ENCODE results near the gene TMEM109.

The TMEM109 gene

DNA sequence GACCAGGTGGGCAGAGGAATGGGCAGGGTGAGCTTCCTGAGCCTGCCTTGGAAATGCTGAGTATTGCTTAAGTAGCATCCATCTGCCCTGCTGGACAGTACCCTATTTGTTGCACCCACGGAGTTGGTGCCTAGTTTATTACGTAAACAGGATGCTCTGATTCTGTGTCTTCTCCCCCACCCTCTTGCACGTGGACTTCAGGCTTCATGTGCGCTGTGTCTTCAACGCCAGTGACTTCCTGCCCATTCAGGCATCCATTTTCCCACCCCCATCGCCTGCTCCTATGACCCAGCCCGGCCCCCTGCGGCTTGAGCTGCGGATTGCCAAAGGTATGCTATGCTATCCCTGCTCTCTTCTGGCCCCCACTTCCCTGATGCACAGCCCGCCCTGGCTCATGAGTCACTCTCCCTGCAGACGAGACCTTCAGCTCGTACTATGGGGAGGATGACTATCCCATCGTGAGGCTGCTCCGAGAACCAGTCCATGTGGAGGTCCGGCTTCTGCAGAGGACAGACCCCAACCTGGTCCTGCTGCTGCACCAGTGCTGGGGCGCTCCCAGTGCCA is 40.9 kb upstream of the TMEM109 start:
- H3K4me3 ChIP-seq (ENCODE audit: low read length) = no peak overlapping the region
- no peak for DNase-seq (ENCODE audit: low read depth)
- TF ChIP-seq, protein P1, sequence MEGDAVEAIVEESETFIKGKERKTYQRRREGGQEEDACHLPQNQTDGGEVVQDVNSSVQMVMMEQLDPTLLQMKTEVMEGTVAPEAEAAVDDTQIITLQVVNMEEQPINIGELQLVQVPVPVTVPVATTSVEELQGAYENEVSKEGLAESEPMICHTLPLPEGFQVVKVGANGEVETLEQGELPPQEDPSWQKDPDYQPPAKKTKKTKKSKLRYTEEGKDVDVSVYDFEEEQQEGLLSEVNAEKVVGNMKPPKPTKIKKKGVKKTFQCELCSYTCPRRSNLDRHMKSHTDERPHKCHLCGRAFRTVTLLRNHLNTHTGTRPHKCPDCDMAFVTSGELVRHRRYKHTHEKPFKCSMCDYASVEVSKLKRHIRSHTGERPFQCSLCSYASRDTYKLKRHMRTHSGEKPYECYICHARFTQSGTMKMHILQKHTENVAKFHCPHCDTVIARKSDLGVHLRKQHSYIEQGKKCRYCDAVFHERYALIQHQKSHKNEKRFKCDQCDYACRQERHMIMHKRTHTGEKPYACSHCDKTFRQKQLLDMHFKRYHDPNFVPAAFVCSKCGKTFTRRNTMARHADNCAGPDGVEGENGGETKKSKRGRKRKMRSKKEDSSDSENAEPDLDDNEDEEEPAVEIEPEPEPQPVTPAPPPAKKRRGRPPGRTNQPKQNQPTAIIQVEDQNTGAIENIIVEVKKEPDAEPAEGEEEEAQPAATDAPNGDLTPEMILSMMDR (IDR thresholded peaks at IDR 0.05; ENCODE audit: insufficient read depth, low read depth, low read length, missing control alignments) = no peak

DNA sequence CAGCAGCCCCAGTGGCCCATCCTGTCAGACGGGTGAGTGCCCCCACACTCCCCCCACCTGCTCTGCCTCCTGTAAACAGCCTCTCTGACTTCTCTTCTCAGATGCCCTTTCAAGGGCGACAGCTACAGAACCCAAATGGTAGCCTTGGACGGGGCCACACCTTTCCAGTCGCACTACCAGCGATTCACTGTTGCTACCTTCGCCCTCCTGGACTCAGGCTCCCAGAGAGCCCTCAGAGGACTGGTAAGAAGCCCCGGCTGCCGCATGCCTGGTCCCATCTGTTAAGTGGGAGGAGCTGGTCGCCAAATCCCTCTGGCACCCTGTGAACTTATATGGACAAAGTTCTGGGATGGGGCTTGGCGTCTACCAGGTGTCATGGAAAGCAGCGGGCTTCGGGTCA is 40.4 kb upstream of the TMEM109 start:
- no peak for DNase-seq (ENCODE audit: low read depth)
- H3K4me3 ChIP-seq (ENCODE audit: low read length) = no peak overlapping the region
- TF ChIP-seq, protein P1 (IDR thresholded peaks at IDR 0.05; ENCODE audit: insufficient read depth, low read depth, low read length, missing control alignments) = no peak

DNA sequence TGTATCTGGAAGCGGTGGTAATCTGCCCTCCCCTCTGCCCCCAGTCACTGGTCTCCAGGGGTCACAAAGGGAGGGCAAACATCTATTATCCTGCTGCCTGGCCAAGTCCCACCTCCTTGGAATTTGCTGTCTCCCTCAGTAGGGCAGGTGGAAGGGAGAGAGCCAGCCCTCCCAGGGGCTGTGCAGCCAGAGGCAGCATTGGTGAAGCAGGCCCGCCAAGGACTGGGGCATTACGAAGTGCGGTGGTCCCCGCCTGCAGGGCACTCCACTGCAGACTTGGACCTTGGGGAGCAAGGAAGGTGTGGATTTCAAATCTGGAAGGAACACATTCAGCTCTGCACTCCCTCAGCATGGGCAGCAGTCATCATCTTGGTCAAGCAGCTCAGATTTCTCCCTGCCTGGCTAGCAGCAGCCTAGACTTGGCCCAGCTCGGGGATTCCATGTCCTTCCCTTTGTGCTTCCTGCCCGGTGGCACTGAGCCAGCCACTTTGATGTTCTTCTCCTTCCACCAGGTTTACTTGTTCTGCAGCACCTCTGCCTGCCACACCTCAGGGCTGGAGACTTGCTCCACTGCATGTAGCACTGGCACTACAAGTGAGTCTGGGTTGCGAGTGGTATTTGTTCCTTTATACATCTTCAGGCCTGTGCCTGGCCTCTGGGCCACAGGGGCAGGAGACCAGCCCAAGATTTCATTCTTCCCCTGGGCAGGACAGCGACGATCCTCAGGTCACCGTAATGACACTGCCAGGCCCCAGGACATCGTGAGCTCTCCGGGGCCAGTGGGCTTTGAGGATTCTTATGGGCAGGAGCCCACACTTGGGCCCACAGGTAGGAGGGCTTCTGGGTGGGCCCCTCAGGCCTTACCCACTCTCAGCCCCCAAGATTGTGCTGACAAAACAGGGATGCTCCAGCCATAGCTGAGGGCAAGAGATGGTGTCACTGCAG is 39.3 kb upstream of the TMEM109 start:
- H3K4me3 ChIP-seq (ENCODE audit: low read length) = no peak overlapping the region
- no peak for DNase-seq (ENCODE audit: low read depth)
- TF ChIP-seq, protein P1 (IDR thresholded peaks at IDR 0.05; ENCODE audit: insufficient read depth, low read depth, low read length, missing control alignments) = no peak

DNA sequence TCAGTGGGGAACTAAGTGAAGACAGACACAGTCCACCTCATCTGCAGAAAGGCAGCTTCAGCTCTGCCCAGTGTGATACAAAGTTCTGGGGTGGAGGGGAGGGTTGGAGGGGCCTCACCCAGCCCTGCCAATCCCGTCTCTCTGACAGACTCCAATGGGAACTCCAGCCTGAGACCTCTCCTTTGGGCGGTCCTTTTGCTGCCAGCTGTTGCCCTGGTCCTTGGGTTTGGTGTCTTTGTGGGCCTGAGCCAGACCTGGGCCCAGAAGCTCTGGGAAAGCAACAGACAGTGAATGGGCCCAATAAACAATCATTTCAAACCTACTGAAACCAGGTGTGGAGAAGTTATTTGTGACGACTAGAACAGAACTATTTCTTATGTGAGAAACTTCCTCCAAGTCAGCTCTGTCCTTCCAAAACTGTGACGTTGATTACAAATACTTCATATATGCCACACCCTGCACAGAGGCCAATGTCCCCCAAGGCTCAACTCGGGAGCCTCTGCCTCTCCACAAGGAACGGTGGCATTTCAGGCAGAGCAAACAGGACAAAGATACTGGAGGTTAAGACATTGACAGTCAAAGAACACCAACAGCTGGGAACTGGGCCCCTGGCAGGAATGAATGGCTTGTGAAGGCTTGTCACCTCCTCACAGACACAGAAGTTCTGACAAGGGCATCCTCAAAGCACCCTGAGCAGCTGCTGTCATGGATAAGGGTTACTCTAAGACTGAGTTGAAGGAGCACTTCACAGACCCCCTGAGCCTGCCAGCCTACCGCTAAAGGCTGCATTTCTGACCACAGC is 38.4 kb upstream of the TMEM109 start:
- H3K4me3 ChIP-seq (ENCODE audit: low read length) = no peak overlapping the region
- TF ChIP-seq, protein P1 (IDR thresholded peaks at IDR 0.05; ENCODE audit: insufficient read depth, low read depth, low read length, missing control alignments) = no peak
- DNase-seq (ENCODE audit: low read depth) = no peak

DNA sequence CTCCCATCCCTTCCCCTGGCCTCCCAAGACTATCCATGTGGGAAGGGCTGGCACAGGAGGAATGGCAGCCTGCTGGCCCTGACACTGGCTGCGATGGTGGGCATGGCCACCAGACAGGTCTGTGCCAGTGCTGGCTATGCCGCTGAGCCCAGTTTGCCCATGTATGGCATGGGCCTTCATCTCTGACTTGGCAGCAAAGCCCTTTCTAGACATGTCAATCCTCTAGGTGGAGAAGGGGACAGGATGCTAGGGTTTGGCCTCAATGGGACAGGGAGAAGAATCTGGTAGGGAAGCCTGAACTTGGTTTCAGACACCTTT is 37.8 kb upstream of the TMEM109 start:
- no peak for DNase-seq (ENCODE audit: low read depth)
- TF ChIP-seq, protein P1 (IDR thresholded peaks at IDR 0.05; ENCODE audit: insufficient read depth, low read depth, low read length, missing control alignments) = no peak

DNA sequence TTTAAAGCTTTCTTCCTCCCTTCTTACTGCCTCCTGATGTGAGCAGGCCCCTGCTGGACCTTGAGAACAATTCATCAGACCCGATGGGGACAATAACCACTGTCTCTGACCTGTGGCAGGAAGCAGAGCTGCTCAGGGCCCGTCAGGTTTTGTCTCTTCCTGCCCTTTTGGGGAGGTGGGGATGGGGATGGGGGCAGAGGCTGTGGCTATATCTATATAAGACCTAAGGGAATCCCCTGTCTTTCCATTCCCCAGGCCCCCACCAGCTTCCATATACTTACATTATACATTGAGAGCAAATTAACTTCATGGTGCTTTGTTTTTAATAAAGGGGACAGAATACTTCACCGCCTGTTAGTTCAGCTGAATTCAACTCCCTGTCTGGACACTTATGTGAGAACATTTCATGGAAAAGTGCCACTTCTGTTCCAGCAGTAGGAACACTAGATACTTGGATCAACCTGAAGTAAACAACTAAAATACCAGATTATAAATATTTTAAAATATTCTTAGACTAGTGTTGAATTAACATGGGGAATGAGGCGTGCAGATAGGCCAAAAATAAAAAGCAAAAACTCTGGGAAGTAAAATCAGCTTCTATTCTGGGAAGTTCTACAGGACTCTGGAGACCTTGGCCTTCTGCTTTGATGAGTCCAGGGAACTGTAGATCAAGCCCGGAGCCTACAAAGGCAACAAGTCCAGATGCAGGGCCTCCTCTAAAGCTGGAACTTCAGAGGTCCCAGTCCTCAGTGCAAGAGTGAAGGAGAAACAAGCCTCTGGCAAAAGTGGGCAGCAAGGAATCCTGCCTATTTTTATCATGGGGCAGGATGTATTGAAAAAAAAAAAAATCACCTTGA is 35.5 kb upstream of the TMEM109 start:
- DNase-seq (ENCODE audit: low read depth) = no peak
- TF ChIP-seq, protein P1 (IDR thresholded peaks at IDR 0.05; ENCODE audit: insufficient read depth, low read depth, low read length, missing control alignments) = no peak
- no peak overlapping the region for H3K4me3 ChIP-seq (ENCODE audit: low read length)

More for the DNA sequence above, 37.8 kb upstream of the TMEM109 start:
- H3K4me3 ChIP-seq (ENCODE audit: low read length) = no peak overlapping the region
